ENCODE measurements around the gene CELF5.
"Not testable (repeated sequence)": the region's sequence is repeated elsewhere in the genome, so short reads cannot be mapped to it uniquely, and the experiment has no call there.

The CELF5 gene

DNA sequence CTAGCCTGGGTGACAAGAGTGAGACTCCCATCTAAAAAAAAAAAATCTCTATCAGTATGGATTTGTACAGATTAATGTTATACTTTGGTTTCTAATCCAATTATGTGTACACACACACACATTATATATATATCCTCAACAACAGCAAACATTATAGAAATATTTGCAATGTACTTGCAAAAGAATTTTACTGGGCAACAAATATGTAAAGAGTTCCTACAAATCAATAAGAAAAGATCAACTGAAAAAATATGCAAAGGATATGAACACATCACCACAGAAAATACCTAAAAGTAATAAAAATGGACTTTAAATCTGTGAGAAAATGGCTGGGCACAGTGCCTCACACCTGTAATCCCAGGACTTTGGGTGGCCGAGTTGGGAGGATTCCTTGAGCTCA, 101.0 kb downstream of the CELF5 start:
- DNase-seq = no peak

DNA sequence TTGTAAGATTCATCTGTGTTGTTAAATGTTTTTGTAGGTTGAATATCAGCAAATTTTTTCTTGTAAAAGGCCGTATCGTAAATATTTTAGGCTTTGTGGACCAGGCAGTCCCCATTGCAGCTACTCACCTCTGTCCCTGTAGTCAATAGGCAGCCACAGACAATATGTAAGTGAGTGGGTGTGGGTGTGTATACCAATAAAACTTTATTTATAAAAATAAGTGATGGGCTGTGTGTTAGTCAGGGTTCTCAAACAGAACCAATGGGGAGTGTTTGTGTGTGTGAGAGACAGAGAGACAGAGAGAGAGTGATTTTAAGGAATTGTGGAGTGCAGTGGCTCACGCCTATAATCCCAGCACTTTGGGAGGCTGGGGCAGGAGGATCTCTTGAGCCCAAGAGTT, 104.3 kb downstream of the CELF5 start:
- no peak for DNase-seq

DNA sequence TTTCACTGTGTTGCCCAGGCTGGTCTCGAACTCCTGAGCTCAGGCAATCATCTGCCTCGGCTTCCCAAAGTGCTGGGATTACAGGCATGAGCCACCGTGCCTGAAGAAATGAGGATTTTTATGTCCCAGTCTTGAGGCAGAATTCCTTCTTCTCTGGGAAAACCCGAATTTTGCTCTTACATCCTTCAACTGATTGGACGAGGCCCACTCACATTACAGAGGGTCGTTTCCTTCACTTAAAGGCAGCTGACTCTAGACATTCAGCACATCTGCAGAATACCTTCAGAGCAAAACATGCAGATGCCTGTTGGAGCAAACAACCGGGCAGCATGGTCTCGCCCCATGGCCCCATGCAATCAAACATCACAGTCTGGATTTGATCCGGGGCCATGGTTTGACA, 105.6 kb downstream of the CELF5 start:
- no peak for DNase-seq

DNA sequence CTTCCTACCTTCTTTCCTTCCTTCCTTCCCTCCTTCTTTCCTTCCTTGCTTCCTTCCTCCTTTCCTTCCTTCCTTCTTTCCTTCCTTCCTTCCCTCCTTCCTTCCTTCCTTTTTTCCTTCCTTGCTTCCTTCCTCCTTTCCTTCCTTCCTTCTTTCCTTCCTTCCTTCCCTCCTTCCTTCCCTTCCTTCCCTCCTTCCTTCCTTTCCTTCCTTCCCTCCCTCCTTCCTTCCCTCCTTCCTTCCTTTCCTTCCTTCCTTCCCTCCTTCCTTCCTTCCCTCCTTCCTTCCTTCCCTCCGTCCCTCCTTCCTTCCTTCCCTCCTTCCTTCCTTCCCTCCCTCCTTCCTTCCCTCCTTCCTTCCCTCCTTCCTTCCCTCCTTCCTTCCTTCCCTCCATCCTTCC, 107.8 kb downstream of the CELF5 start:
- not testable (repeated sequence) for DNase-seq

DNA sequence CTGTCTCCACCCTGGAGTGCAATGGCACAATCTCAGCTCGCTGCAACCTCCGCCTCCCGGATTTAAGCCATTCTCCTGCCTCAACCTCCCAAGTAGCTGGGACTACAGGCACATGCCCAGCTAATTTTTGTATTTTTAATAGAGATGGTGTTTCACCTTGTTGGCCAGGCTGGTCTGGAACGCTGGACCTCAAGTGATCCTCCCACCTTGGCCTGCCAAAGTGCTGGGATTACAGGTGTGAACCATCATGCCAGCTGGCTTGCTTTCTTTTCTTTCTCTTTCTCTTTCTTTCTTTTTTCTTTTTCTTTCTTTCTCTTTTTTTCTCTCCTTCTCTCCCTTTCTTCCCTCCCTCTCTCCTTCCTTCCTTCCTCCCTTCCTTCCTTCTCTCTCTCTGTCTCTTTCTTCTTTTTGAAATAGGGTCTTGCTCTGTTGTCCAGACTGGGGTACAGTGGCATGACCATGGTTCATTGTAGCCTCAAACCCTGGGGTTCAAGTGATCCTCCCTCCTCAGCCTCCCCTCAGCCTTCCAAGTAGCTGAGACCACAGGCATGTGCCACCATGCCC, 108.6 kb downstream of the CELF5 start:
- DNase-seq = no peak

DNA sequence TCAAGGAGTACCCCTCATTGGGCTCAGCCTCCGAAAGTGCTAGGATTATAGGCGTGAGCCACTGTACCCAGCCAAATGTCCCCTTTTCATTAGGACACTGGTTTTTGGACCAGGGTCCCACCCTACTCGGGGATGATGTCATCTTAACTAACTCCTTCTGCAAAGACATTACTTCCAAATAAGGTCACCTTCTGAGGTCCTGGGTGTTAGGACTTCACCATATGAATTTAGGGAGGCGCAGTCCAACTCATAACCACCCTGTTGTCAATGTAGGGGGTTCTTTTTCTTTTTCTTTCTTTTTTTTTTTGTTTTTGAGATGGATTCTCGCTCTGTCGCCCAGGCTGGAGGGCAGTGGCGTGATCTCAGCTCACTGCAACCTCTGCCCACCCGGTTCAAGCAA, 109.2 kb downstream of the CELF5 start:
- no peak for DNase-seq

DNA sequence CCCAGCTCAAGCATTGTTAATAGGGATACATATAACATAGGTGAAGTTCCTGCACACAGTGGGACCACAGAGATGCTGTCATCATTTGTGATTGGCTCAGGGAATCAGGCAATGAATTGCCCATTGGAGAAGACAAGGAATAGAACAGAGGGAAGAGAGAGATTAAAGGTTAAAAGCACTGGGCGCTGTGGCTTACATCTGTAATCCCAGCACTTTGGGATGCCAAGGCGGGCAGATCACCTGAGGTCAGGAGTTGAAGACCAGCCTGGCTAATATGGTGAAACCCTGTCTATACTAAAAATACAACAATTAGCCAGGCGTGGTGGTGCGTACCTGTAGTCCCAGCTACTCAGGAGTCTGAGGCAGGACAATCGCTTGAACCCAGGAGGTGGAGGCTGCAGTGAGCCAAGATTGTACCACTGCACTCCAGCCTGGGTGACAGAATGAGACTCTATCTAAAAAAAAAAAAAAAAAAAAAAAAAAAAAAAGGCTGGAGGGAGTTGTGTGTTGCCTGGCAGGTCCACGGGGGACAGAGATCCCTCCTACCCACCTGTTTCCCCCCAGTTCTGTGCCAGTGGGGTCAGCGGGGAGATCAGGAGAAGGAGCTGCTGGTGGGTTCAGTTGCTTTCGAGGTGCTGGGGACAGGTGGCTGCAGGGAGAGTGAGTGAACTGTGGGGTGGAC, 110.4 kb downstream of the CELF5 start:
- not testable (repeated sequence) for DNase-seq

DNA sequence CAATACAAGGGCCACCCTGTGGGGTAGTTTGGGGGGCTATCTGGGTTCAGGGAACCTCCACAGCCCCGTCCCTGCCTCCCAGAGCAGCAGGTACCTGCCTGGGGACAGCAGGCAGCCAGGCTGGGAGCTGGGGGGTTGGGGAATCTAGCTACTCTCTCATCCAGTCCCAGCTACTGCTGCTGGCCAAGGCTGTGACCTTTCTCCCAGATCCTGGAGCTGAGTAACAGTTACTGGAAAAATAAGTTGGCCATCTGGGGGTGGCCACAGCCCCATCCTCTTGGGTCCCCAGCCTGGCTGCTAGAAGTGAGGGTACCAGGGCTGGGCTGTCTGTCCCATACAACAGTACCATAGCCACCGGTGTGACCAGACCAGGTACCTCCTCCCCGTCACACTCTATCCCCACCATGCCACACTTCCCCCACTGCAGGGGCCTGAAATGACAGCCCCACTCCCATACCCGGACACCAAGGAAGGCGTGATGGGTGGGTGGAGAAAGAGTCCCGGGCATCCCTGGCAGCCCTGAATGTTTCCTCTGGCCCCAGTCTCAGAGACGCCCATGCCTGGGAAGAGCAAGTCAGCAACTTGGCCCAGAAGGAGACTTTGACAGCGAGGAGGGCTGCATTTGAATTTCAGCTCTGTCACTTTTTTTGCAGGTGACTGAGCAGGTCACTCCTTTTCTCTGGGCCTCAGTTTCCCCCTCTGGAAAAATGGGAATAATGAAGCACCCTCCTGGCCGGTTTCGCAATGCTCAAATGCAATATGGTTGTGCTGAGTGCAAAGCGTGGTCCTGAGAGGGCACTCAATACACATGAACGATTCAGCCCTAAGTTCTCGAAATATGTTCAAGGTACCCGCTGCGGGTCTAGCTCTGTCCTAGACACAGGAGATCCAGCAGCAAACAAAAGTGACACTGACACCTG, 111.2 kb downstream of the CELF5 start:
- DNase-seq = no peak

DNA sequence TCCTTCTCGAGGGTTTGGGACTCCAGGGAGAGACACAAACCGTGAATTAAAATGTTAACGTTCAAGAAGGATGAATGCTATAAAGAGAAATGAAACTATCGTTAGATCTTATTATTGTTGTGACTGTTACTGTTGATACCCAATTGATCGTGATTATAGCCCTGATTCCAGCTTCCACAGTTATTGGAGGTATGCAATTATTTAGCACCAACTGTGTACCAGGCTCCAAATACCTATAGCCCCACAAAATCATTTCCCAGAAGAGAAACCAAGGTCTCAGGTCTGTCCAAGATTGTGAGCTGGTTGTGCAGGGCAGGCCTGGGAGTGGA, 111.9 kb downstream of the CELF5 start:
- no peak for DNase-seq

DNA sequence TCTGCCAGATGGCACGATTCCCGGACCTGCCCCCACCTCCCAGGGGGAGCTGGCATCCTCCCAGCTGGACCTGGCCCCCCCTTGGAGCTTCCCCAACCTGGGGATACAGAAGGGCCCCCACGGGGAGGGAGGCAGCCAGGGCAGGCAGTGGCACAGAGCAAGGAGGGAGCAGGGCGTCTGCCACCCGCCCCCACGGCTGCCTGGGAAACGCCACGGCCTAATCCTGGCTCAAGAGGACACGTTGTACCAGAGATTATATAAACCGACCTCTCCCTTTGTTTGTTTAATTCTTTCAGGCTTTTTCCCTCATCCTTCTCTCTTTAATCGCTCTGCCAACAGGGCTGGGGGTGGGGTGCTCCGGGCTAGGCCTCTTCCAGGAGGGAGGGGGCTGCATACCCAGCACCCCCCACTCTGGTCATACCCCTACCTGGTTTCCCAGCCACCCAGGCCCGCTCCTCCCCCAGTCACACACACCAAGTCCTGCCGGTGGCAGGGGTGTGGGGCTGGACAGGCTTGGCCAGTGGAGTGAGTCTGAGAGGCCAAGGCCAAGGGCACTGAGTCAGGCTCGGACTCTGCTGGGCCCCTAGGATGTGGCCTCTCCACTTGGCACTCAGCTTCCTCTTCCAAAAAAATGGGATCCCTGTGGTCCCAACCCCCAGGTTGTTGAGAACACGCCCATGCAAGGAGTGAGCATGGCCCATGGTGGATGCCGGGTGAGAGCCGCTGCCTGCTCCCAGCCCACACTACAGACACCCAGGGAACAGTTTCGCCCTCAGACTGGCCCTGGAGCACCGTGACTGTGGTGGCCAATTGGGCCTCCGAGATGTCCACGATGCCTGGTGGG, 112.4 kb downstream of the CELF5 start:
- DNase-seq = peak; percentile 85

DNA sequence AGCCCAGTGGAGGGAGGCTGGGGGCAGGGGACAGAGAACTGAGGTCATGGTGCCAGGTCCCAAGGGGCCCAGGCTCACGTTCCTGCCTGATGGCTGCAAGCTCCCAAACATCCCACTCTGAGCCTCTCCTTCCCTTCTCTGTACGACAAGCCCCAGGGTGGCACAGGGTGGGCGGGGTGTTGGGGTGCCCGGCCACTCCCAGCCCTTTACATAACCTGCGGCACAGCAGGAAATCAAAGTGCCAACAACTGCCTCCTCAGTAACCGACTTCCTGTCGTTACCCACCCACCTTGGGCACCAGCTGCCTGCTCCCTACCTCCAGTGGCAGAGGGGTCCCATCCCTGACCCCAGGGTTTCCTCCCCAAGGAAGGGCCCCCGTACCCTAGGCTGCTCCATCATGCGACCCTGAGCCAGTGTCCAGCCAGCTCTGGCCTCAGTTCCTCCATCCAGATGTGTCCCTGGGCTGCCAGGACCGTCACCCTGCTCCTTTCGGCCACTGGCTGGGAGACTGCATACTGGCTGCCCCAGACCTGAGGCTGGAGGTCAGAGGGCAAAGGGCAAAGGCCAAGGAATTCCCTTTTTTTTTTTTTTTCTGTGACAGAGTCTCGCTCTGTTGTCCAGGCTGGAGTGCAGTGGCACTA, 114.2 kb downstream of the CELF5 start:
- DNase-seq = peak; percentile 38

DNA sequence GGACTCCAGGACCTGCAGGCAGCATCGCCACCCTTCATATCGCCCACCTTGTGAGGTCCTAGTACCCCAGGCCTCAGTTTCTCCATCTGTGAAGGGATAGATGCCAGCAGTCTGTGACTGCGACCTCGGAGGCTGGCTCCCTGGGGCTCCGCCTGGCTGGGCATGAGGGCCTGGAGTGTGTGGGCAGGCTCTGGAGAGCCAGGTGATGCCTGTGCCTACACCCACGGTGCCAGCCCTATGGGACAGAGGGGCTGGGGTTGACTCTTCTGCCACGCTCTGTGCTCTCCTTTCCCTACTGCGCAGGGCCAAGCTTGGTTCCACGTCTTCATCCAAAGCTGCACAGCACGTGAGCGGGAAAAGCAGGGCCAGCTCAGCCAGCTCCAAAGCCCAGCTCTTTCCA, 115.9 kb downstream of the CELF5 start:
- no peak for DNase-seq

DNA sequence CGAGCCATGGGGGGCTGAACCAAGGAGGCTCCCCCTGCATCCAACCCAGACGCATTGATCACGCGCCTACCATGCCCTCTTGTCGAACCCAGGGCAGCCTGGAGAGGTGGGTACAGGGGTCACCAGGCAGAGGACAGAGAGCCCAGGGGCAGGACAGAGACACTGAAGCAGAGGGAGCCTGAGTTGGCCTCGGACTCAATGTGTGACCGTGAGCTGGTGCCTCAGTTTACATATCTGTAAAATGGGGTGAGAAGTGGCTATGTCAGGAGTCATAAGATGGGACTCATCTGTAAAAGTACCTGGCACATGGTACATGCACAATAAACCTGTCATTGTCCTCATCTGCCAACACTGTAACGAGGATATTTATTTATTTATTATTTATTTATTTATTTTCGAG, 117.8 kb downstream of the CELF5 start:
- DNase-seq = no peak

DNA sequence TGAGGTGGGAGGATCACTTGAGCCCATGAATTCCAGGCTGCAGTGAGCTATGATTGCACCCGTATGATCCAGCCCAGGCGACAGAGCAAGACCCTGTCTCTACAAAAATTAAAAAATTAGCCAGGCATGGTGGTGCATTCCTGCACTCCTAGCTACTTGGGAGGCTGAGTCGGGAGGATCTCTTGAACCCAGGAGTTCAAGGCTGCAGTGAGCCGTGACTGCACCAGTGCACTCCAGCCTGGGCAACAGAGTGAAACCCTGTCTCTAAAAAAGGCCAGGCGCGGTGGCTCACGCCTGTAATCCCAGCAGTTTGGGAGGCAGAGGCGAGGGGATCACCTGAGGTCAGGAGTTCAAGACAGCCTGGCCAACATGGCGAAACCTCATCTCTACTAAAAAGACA, 118.5 kb downstream of the CELF5 start:
- DNase-seq = not testable (repeated sequence)

DNA sequence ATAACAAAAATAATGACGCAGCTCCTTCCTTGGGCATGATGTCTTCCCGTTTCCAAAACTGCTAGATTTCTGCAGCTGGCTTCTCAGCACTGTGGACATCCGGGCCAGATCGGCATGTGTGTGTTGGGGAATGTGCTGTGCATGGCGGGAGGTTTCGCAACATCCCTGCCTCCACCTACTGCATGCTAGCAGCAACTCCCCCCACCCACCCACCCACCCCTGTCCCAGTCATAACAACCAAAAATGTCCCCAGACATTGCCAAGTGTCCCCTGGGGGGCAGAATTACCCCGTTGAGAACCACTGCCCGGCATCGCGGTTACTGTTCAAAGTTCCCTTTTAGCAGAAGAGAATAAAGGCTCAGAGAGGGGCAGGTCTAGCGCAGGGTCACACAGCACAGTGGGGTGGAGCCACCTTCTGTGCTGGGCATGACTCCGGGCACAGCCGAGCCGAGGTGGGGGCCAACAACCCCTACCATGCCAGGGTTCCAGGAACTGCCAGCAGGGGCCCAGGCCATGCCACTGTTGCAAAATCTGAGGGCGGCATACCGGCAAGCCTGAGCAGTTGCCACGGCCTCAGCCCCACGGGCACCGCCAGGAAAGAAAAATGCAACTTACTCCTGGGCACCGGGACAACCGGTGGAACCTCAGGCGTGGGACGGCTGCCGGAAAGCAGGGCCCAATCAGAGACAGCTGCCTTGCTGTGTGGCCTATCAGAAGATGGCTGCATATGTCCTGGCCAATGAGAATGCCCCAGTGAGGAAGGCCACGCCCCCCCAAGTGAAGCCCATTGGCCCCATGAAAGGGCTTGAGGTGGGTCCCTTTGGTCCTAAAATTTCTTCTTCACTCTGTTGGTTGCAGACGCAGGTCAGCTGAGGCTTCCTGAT, 119.4 kb downstream of the CELF5 start:
- no peak for DNase-seq

DNA sequence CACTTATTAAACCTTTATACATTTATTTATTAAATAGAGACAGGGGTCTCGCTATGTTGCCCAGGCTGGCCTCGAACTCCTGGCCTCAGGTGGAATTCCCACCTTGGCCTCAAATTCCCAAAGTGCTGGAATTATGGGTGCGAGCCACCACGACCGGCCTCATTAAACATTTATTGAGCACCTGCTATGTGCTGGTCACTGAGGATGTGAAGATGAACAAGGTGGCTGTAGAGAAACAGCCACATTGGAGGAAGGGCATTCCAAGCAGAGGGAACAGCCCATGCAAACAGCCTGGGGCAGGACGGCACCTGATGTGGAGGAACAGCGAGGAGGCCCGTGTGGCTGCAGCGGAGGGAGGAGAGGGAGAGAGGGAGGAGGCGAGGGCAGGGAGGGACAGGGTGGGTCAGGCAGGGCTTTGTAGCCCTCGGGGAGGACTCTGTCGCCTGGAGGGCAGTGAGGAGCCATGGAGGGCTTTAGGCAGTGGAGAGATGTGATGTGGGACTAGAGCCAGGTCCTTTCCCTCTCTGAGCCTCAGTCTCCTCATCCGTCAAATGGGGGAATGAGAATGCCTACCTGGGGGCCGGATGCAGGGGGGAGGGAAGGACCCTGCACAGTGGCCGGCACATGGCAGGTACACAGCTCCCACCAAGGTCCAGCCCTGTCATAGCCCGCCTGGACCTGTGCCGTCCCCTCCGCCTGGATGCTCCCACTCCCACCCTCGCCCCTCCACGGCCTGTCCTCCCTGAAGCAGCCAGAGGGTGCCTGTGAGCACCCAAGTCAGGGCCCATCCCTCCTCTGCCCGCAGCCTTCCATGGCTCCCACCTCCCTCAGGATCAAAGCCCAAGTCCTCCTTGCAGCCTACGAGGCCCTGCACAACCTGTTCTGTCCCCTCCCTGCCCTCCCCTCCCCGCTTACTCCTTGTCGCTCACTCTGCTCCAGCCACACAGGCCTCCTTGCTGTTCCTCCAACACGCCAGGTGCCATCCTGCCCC, 120.4 kb downstream of the CELF5 start:
- no peak for DNase-seq

DNA sequence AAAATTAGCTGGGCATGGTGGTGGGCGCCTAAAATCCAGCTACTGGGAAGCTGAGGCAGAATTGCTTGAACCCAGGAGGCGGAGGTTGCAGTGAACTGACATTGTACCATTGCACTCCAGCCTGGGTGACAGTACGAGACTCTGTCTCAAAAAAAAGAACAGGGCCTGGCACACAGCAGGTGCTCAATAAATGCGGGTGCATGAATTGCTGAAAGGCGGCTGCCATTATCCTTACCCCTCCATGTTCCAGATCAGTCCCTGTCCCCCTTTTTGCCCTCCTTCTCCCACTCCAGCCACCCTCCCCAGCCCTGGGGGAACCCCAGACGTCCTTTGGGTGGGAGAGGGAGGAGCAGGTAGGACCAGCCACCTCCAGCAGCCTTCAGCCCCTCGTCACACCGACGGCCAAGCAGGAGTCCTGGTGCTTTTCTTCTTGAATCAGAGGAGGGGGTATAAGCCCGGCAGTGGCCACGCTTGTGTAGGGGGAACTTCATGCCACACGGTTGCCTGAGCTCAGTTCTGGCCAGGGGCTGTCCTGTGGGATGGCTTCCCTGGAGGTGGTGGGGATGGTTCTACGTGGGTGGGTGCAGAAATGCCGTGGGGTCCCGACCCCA, 121.5 kb downstream of the CELF5 start:
- no peak for DNase-seq
